CD1c-positive myeloid dendritic cell (primary cell): ENCODE measurements around the gene CTNND2.

Experiments
- DNase-seq: peaks from one replicate; pipeline ENCODE4 v3.0.0-alpha.2; 2016; ENCODE audit errors: extremely low spot score

The CTNND2 gene

DNA sequence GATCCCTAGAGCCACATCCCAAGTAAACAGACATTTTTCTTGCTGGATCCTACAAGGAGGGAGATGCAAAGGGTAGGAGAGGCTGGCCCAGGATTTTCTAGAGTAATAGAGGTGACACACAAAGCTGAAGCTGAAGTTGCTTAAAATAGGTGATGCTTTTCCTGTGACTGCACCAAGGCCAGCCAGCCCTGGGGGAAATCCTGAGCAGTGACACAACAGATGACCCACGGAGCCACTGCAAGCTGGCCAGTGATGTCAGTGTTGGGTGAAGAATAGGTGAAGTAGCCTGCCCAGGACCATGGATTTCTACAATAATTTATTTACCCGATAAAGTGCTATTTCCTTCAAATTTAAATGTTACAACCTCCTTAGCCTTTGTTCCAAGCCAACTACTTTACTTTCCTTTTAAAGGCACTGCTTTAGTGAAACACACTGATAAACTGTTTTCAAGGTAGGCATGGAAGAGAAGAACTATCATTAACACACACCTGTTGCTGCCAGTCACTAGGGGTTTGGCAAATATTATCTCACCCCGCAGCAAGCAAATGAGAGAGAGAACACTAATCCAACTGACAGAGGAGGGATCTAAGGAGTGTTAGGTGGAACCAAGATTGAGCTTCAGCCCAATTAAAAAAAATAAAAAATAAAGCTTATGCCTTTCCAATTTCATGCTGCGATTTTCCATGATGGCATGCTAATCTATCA is 123.5 kb downstream of the CTNND2 start:
- DNase-seq = no peak

DNA sequence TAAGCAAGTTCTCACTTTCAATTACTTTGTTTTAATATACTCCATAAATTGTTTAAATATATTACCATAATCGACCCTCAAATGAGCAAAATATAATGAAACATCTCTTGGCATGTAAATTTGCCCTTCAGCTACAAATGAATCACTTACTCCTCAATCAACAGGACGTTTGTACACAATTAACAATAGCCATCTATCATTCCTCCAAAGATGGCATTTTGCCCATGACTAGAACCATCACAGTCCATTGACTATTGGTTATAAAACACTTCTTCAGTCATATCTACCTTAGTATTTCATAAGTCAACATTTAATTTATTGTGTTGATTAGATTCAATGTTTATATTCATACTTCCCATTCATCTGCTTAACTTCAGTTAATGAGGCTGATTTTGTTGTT is 127.2 kb downstream of the CTNND2 start:
- DNase-seq = no peak

DNA sequence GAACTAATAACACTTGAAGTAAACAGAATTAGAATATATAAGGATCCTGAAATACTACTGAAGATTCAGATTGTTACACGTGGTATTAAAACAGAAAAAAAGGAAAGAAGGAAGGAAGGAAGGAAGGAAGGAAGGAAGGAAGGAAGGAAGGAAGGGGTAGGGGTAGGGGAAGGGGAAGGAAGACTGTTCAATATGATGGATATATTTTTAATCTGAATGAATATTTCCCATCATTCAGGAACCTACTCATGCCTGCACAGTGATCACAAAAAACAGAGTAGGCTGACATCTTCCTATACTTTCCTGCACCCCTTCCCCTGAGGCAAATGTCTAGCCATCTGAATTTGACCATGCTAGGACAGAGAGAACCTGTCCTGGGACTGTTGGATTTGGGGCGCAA is 133.9 kb downstream of the CTNND2 start:
- DNase-seq = no peak

DNA sequence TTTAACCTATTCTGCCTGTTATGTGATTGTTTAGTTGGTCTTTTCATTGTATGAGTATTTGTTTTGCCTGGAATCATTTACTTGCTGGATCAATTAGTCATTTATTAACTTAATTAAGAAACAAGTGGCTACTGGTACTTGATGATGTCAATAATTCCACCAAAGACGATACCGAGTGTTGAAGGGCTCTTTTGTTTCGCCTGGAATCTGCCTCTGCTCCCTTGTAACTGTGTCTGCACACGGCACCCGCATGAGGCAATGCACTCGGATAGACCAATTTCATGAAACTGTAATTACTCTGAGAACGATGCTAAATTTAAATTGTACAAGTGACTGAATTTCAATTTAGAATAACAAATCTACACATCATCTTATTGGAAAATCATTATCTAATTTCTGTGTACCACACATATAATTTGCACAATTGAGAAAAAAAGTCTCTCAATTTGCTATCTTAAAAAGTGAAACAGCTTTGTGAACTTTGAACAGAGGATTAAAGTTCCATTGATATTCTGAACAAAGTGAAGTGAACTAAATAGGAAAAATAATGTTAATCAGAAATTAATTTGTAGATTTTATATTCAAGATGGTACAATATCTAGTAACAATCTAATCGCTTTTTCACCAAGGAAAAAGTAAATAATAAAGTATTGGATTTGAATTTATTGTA is 143.2 kb downstream of the CTNND2 start:
- no peak for DNase-seq

DNA sequence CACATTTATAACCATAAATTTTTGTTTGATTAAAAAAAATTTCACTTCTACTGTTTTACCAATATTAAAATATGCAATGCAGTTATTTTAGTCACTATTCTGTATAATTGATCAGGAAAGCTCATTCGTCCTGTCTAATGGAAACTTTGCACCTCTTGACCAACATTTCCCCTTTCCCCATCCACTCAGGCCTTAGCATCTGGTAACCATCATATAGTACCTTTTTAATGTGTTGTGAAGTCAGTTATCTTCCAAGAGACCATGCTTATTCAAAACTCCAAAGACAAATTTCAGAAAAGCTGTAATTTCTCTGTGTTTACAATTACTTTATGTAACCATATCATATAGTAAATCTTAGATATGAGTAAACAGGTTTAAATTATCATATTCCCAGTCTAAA is 145.9 kb downstream of the CTNND2 start:
- no peak for DNase-seq

DNA sequence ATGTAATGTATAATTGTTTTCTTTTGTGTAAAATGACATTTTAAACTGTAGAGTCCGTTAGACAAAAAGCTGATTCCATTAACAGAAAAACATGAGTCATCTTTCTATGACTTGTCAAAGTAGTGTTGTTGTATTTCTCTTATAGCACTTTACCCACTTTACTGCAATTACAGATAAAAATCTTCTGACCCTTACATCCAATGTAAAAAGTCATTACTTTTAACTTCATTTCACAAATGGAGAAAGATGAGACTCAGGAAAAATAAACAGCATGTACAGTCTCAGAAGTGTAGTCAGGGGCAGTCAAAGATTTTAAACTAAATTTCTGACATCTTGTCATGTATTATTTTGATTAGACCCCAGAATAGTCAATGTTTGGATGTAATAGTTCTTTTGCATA is 146.6 kb downstream of the CTNND2 start:
- no peak for DNase-seq

DNA sequence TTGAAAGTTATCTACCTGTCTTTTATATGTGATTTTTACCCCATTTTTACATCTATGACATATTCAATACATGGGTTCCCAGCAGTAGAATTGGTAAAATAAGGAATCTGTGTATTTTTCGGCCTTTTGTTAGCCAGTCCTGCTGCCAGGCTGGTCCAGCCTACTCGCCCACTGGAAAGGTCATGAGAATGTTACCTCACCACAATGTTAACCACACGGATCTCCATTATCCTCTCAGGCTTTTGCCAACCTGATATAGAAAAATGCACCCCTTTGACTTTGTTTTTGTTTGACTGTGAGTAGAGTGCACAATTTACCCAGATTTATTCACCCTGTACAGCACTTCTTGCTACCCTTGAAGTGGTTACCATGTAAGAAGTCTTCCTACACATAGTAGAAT is 167.2 kb downstream of the CTNND2 start:
- DNase-seq = no peak

DNA sequence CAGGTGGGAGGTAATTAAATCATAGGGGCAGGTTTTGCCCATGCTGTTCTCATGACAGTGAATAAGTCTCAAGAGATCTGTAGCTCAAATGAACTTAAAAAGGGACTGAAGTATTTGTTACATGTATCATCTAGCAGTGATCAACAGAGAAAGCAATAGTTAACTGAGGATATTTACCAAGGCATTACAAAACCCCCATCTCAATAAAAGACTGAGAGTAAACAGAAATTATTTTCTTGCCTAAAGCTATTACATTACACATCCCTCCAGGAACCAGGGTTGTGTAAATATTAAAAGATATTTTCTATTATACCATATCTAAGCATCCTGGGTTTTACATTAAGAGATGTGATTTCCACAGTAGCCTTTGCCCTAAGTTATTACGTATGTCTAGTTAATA is 169.9 kb downstream of the CTNND2 start:
- DNase-seq = no peak

DNA sequence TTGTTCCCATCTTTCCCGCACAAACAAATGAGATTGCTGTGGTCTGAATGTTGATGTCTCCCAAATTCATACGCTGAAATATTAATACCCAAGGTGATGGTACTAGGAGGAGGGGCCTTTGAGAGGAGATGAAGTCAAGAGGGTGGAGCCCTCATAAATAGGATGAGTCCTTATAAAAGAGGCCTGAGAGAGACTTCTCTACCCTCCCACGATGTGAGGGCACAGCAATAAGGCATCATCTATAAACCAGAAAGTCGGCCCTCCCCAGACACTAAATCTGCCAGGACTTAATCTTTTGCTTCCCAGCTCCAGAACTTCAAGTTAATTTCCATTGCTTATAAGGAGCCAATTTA is 170.4 kb downstream of the CTNND2 start:
- no peak for DNase-seq

DNA sequence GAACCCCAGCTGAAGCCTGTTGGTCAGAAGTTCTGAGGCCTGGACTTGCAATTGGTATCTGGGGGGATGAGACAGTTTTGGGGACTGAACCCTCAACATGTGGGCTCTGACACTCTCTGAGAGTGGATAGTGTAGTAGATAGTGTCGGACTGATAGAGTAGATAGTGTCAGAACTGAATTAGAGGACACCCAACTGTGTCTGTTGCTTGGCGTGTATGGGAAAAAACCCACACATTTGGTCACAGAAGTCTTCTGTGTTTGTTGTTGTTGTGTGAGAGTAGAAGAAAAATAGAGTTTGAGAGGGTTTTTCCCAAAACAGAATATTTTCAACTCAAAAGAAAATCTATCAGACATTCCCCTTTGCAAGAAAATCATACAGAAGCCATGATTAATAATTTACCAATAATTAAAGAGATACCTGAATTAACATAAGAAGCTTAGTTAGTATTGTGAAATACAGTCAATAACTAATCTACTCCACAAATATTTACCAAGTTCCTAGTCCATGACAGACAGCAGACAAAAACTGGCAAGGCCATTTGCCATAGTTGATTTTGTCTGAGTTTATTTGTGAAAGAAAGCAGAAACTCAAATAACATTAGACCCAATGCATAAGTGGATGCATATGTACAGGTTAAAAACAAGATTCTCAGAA is 170.9 kb downstream of the CTNND2 start:
- DNase-seq = no peak

DNA sequence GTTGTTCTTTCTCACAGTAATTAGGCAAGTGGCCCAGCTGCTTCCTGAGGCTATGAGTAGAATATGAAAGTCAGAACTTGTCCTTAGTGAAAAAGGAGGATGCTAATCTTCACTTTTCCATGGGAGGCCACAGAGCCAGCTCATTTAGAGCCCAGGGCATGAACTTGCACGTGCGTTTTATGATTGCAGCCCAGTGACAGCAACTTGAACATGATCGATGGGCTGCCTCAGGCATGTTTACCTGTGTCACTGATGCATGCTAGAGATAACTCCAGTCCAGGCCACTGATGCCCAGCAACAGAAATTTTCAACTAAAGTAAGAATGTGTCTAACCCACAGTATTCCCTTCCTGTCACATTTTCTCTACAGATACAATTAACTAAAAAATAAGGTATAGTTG is 179.3 kb downstream of the CTNND2 start:
- DNase-seq = no peak

DNA sequence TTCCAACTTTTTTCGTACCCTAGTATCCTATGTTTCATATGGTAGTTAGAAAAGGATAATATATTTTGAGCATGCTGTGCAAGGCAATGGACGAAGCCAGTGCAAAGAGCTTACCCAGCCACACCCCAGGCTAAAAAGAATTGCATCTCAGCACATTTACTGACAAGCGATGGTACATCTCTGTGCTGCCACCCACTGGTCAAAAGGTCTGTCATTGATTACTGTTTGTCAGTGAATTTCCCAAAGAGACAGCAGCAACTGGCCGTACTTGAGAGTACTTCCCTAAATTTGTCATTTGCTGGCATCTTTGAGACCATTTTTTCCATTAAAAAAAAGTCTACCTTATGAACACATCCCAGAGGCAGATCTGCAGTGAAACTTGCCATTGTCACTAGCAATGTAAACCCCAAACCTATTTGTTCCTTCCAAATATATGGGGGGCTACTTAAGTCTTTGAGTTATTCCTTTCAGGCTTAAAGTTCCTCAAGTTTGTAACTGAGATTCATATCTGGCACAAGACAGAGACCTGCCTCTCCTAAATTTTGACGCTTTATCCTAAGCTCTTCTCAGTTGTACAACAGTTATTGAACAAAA is 184.3 kb downstream of the CTNND2 start:
- DNase-seq = peak; percentile 60

DNA sequence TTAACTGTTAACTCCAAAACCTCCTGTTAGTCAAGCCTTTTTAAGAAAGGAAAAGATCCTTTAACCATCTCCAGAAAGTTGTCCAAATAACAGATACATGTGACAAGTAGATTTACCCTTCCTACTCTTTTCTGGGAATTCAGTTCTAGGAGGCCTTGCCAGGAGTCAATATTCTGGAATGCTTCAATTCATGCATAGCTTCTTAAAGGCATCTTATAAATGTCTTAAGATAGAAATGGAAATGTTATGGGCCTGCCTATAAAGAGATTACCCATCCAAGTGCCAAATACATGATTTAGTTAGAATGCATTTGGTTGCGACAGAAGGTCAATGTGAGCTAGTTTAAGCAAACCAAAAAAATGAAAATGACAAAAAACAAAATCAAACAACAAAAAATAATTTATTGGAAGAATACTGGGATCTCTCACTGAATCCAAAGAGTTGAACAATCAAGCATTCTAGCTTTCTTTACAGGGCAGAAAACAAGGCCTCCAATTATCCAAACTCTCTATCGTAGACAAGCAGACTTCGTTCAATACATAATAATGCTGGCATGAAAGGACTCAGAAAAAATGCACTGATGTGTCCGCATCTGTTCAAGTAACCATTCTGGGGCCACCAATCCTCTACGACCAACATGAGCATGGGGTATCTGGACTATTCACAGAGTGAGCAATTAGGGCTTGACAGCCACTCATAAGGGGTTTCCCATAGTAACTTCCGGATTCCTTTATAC is 188.6 kb downstream of the CTNND2 start:
- DNase-seq = no peak

DNA sequence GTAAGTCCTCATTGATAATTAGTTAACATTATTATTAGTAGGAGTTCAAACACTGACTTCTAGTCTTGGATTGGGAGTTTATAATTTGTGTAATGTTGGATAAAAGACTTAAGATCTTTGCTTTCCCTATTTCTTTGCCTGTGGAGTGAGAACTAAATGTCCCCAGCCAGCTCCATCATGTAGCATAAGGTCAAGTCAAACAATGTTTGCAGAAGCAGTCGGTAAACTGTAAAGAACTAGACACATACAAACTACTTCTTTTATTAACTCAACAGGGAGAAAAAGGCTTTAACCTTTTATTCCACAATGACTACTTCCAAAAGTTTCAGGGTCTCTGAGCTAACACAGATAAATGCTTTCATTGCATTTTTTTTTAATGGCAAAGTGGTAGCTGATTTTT is 192.3 kb downstream of the CTNND2 start:
- no peak for DNase-seq

DNA sequence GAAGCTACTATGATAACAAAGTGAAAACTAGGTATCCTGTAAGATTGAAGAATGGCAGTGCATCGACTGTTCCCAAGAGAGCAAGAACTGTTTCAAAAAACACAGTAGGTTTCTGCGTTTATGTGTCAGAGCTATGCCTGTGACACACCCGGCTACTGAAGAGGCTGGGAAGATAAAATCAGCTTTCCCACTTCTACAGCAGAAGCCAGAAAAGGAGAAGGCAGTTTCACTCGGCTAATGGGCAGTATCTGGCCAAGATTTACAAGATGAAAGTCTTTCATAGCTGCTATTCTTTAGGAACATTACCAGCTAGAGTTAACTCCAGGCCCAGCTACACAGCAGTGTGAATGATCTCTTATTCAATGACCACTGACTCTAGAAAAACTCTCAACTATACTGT is 195.2 kb downstream of the CTNND2 start:
- no peak for DNase-seq

DNA sequence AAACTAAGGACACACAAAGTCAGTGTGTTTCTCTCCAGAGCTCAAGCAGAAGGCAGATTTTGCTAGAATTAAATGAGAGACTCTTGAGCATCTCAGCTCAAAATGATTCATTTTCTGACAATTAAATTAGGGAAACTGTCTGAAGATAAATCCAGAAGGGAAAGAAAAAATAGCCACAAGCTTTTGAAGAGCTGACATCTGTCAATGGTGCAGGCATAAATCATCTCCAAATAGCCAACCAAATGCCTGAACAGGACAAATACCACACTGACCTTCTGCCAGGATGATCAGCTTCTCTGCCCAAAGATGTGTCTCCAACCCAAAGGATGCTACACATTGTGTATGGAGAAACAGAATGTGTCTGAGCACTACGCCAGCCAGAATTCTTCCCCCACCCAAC is 199.3 kb downstream of the CTNND2 start:
- no peak for DNase-seq

DNA sequence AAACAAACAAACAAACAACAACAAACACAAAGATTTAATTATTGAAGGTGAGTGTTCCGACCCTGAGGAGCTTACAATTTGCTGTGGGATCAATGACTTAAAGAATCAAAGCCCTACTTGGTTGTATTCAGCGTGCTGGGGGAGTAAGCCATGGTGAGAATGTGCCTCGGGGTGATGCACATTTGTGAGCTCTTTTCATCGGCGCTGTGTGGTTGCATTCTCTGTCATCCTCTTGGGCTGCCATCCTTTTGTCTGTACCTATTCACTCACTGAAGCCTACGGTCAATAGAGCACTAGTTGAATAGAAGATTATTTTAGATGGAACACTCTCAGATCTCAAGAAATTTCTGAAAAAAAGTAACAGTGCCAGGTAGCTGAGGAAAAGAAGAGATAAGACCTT is 203.9 kb downstream of the CTNND2 start:
- DNase-seq = no peak

DNA sequence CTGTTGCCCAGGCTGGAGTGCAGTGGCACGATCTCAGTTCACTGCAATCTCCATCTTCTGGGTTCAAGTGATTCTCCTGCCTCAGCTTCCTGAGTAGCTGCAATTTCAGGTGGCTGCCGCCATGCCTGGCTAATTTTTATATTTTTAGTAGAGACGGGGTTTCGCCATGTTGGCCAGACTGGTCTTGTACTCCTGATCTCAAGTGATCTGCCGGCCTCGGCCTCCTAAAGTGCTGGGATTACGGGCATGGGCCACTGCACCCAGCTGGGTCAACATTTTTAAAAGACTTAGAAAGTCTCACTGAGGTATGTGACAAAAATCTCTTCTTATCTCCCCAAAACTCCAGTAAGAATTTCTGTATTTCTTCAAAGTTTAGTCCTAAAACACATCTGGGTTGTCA is 211.6 kb downstream of the CTNND2 start:
- DNase-seq = no peak

DNA sequence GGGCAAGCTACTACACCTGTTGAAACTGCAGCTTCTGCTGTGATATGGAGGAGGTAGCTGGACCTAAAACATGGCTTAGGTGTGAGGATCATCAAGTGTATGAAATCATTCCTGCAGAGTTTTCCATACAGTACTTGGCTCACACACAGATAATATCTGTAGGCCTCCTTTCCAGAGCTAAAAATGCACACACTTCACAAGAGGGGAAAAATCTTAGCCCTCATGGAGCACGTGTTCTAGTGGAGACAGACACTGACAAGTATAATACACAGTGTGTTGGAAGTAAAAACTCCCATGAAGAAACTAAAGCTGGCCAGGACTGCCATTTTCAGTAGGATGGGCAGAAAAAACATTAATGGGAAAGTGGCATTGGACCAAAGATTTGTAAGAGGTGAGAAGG is 216.7 kb downstream of the CTNND2 start:
- DNase-seq = no peak

DNA sequence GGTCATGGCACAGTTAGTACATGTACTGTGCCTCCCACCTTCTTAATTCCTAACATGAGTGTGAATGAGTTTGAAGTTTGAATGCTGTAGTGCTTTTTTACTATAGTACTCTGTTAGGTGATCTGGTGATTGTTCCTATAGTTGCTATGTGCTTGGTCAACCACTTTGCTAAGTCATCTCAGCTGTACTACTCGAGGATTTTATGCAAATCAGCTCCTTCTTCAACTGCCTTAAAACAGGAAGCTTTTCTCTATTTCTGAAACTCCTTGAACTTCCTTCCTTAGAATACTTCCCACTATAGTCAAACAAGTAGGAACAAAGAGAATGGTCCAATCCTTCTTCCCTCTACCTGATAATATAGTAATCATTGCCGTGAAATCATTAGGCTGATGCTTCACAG is 219.6 kb downstream of the CTNND2 start:
- DNase-seq = peak; percentile 77

DNA sequence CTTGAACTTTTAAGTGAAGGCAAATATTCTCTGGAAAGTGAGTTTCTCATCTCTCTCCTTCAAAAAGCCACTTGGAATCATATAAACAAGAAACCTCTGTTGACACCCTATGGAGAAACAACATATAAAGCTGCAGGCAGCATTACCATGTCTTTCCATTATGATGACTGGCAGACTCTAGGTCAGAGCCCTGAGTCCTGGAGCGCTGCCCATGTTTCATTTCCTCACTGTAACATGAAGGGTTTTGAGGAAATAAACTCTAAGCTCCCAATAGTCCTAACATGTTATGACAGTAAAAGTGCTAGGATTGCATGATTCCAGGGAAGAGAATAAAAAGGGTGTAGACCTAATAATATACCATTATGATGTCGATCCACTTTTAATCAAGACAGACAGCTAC is 220.6 kb downstream of the CTNND2 start:
- DNase-seq = peak; percentile 77

DNA sequence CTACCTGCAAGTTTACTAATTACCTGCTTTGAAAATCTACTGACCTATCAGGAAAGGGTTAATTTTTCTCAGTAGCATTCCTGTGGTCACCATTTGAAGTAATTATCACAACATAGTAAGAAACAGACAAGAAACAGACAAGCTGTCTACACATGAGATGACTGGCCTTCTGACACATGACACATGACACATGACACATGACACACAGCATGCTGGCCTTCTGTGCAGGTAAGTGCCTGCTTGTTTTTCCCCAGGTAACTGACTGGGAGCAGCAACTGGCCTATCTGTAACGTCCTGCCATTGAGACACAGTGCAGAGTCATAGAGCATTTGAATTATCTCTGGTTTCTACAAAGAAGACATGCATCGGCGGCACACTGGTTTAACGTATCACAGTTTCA is 222.4 kb downstream of the CTNND2 start:
- no peak for DNase-seq
